ENCODE measurements around the gene CEPT1. TPM values are rescaled to one million over a fixed set of nuclear protein-coding genes. Genes with fewer than 3 reads are reported as not detected.
A peak's percentile ranks its signal among the peaks of the same experiment; 100 is the strongest.

The CEPT1 gene
- polyA plus RNA-seq, 4 donors, result 10.0 to 62.1 (median 18.2) TPM

DNA sequence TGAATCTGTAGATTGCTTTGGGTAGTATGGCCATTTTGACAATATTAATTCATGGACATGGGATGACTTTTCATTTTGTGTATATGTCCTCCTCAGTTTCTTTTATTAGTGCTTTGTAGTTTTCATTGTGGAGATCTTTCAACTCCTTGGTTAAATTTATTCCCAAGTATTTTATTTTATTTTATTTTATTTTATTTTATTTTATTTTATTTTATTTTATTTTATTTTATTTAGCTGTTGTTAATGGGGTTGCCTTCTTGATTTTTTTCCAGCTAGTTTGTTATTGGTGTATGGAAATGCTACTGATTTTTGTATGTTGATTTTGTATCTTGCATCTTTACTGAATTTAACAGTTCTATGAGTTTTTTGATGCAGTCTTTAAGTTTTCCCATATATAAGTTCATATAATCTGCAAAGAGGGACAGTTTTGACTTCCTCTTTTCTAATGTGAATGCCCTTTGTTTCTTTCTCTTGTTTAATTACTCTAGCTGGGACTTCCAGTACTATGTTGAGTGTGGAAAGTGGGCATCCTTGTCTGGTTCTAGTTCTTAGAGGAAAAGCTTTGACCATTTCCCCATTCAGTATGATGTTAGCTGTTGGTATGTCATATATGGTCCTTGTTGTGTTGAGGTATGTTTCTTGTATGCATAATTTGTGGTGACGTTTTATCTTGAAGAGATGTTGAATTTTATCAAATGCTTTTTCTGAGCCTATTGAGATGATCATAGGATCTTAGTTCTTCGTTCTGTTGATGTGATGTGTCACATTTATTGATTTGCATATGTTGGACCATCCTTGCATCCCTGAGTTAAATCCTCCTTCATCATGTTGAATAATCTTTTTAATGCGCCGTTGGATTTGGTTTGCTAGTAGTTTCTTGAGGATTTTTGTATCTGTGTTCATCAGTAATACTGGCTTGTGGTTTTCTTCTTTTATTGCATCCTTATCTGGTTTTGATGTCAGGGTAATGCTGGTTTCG is 14.3 kb downstream of the CEPT1 start:
- FAIRE-seq, result no peak
- Histone ChIP-seq H3K36me3 (ENCODE audit: control insufficient read depth in 3 of 3, insufficient read depth in 2 of 3, low read depth in 1 of 3, low read length in 3 of 3) (peaks cover 2 to 22% (median 5%) of the 10 kb centered on the region in 3 donors), H3K4me3 (ENCODE audit: low read depth in 1 of 3, low read length in 3 of 3) (no peak overlapping the region), H3K9me3 (ENCODE audit: control insufficient read depth in 2 of 2, insufficient read depth in 1 of 2, low read depth in 1 of 2, low read length in 1 of 2) (no peaks in the 10 kb centered on the region), H3K27ac (ENCODE audit: low read depth in 1 of 3, low read length in 2 of 3) (no peak overlapping the region), H3K4me1 (ENCODE audit: control insufficient read depth in 3 of 3, insufficient read depth in 2 of 3, low read depth in 1 of 3, low read length in 2 of 3) (peaks cover 0 to 5% (median 3%) of the 10 kb centered on the region in 3 donors), H3K27me3 (ENCODE audit: control insufficient read depth in 3 of 3, insufficient read depth in 3 of 3, low read length in 3 of 3) (no peaks in the 10 kb centered on the region)
- no peak for DNase-seq
- 90 to 97% (median 93%) methylated on average over 5 of the region's 5 CpGs for WGBS, 3 donors

DNA sequence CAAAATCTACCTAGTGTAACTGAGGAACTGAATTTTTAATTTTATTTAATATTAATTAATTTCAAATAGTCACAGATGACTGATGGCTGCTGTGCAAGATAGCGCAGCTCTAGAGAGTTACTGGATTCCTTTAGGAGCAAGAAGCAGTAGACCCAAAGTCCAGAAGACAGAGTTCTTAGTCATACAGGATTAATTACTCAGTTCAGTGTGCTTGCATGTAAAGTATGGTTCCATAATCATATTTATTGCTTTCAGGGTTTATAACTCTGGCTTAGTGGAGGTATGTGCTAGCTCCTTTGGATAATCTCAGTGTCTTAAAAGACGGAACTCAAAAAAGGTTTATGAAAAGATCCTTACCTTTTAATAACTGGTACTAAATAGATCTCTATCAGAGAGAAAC is 17.4 kb downstream of the CEPT1 start:
- FAIRE-seq (peak; percentile 5), DNase-seq (peak; percentile 69 to 88)
- H3K9me3 ChIP-seq (ENCODE audit: control insufficient read depth in 2 of 2, insufficient read depth in 1 of 2, low read depth in 1 of 2, low read length in 1 of 2), result no peaks in the 10 kb centered on the region
- 12 to 67% (median 57%) methylated on average over 2 of the region's 2 CpGs for WGBS, 3 donors
- peaks cover 3 to 5% (median 4%) of the 10 kb centered on the region in 3 donors for H3K4me1 ChIP-seq (ENCODE audit: control insufficient read depth in 3 of 3, insufficient read depth in 2 of 3, low read depth in 1 of 3, low read length in 2 of 3)
- peaks cover 0 to 14% (median 3%) of the 10 kb centered on the region in 3 donors for H3K36me3 ChIP-seq (ENCODE audit: control insufficient read depth in 3 of 3, insufficient read depth in 2 of 3, low read depth in 1 of 3, low read length in 3 of 3)
- H3K27me3 ChIP-seq (ENCODE audit: control insufficient read depth in 3 of 3, insufficient read depth in 3 of 3, low read length in 3 of 3), result no peaks in the 10 kb centered on the region
- H3K27ac ChIP-seq (ENCODE audit: low read depth in 1 of 3, low read length in 2 of 3), result no peak overlapping the region
- H3K4me3 ChIP-seq (ENCODE audit: low read depth in 1 of 3, low read length in 3 of 3), result no peak overlapping the region

DNA sequence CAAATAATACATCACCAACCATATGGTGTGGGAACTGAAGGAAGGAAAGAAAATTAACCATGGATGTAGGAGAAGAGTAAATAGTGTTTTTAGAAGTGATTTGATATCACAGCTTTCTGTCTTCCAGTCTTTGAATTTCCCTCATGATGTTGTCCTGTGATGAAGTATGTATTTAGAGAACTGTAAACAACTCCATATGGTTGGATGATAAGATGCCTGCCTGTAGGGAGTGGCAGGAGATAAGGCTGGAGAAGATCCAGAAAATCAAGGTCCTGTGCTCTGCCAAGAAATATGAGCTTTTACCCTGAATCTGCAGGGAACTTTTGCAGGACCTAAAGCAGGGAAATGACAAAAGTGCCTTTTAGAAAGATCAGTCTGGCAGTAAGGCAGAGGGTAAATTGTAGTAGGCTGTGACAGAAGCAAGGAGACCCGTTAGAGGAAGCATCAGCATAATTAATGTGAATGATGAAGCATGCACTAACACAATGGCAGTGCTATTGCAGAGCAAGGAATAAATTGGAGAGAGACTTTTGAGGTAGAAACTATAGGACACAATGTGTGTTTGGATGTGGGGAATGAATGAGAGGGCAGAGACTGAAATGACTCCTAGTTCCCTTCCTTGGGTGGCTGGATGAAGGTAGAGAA is 21.9 kb downstream of the CEPT1 start:
- Histone ChIP-seq H3K9me3 (ENCODE audit: control insufficient read depth in 2 of 2, insufficient read depth in 1 of 2, low read depth in 1 of 2, low read length in 1 of 2) (no peaks in the 10 kb centered on the region), H3K27me3 (ENCODE audit: control insufficient read depth in 3 of 3, insufficient read depth in 3 of 3, low read length in 3 of 3) (no peaks in the 10 kb centered on the region), H3K27ac (ENCODE audit: low read depth in 1 of 3, low read length in 2 of 3) (no peak overlapping the region), H3K4me1 (ENCODE audit: control insufficient read depth in 3 of 3, insufficient read depth in 2 of 3, low read depth in 1 of 3, low read length in 2 of 3) (peaks cover 3 to 4% (median 3%) of the 10 kb centered on the region in 3 donors), H3K4me3 (ENCODE audit: low read depth in 1 of 3, low read length in 3 of 3) (no peak overlapping the region), H3K36me3 (ENCODE audit: control insufficient read depth in 3 of 3, insufficient read depth in 2 of 3, low read depth in 1 of 3, low read length in 3 of 3) (peaks cover 0 to 13% (median 3%) of the 10 kb centered on the region in 3 donors)
- FAIRE-seq, result no peak
- peak in 1 of 2 donors; percentile 54 for DNase-seq
- 7 to 33% (median 30%) methylated on average over 1 of the region's 1 CpG for WGBS, 3 donors

DNA sequence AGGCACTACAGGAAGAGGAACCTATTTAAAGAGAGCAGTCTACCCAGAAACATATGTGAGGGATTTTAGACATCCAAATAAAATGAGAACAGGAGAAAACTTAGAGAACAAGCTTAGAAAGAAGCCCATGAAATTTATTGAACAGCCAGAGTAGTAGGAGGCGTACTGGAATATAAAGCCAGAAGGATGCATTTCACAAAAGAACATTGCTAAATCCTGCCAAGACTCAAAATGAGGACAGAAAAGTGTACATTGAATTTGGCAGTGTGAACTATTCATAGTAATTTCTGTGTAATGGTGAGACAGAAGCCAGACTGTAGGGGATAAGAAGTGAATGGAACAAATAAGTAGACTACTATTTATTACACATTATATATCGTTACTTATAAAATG is 22.5 kb downstream of the CEPT1 start:
- no peak for FAIRE-seq
- H3K4me3 ChIP-seq (ENCODE audit: low read depth in 1 of 3, low read length in 3 of 3), result no peak overlapping the region
- H3K4me1 ChIP-seq (ENCODE audit: control insufficient read depth in 3 of 3, insufficient read depth in 2 of 3, low read depth in 1 of 3, low read length in 2 of 3), result peaks cover 0 to 4% (median 3%) of the 10 kb centered on the region in 3 donors
- H3K27me3 ChIP-seq (ENCODE audit: control insufficient read depth in 3 of 3, insufficient read depth in 3 of 3, low read length in 3 of 3), result no peaks in the 10 kb centered on the region
- whole genome bisulfite sequencing, 3 donors, result 95 to 98% (median 97%) methylated on average over 2 of the region's 2 CpGs
- H3K9me3 ChIP-seq (ENCODE audit: control insufficient read depth in 2 of 2, insufficient read depth in 1 of 2, low read depth in 1 of 2, low read length in 1 of 2), result no peaks in the 10 kb centered on the region
- peaks cover 0 to 13% (median 3%) of the 10 kb centered on the region in 3 donors for H3K36me3 ChIP-seq (ENCODE audit: control insufficient read depth in 3 of 3, insufficient read depth in 2 of 3, low read depth in 1 of 3, low read length in 3 of 3)
- H3K27ac ChIP-seq (ENCODE audit: low read depth in 1 of 3, low read length in 2 of 3), result no peak overlapping the region
- no peak for DNase-seq

DNA sequence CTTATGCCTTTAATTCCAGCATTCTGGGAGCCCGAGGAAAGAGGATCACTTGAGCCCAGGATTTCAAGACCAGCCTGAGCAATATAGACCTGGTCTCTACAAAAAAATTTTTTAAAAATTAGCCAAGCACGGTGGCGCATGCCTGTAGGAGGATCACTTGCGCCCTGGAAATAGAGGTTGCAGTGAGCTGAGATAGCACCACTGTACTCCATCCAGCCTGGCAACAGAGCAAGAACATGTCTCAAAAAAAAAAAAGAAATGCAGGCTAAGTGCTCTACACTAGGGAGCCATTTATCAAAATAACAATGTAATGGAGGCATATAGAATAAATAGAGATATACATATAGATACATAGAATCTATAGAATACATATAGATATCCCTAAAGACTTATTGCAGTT is 23.3 kb downstream of the CEPT1 start:
- FAIRE-seq (no peak), DNase-seq (no peak)
- Histone ChIP-seq H3K36me3 (ENCODE audit: control insufficient read depth in 3 of 3, insufficient read depth in 2 of 3, low read depth in 1 of 3, low read length in 3 of 3) (peaks cover 0 to 13% (median 3%) of the 10 kb centered on the region in 3 donors), H3K27ac (ENCODE audit: low read depth in 1 of 3, low read length in 2 of 3) (no peak overlapping the region), H3K4me3 (ENCODE audit: low read depth in 1 of 3, low read length in 3 of 3) (no peak overlapping the region), H3K4me1 (ENCODE audit: control insufficient read depth in 3 of 3, insufficient read depth in 2 of 3, low read depth in 1 of 3, low read length in 2 of 3) (peaks cover 0 to 4% (median 0%) of the 10 kb centered on the region in 3 donors), H3K9me3 (ENCODE audit: control insufficient read depth in 2 of 2, insufficient read depth in 1 of 2, low read depth in 1 of 2, low read length in 1 of 2) (no peaks in the 10 kb centered on the region), H3K27me3 (ENCODE audit: control insufficient read depth in 3 of 3, insufficient read depth in 3 of 3, low read length in 3 of 3) (no peaks in the 10 kb centered on the region)
- 93 to 97% (median 94%) methylated on average over 4 of the region's 4 CpGs for WGBS, 3 donors

DNA sequence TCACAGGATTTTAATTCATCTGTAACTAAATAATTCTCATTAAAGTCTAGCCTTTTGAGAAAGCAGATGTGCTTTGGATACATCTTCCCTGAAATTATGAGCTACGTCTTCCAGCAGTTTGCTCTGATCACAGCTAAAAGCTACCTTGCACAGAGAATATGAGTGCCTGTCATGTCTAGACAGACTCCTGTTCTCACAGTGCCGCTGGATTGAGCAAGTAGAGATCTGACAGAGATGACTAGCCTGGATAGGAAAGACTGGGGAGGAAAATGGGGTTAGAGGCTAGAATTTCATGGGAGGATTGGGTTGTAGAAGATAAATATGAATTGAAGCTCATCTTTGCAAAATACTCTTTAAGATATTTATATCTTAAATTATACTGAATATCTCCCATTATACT is 24.1 kb downstream of the CEPT1 start:
- Histone ChIP-seq H3K27me3 (ENCODE audit: control insufficient read depth in 3 of 3, insufficient read depth in 3 of 3, low read length in 3 of 3) (no peaks in the 10 kb centered on the region), H3K4me1 (ENCODE audit: control insufficient read depth in 3 of 3, insufficient read depth in 2 of 3, low read depth in 1 of 3, low read length in 2 of 3) (peaks cover 0 to 4% (median 0%) of the 10 kb centered on the region in 3 donors), H3K36me3 (ENCODE audit: control insufficient read depth in 3 of 3, insufficient read depth in 2 of 3, low read depth in 1 of 3, low read length in 3 of 3) (peaks cover 0 to 15% (median 3%) of the 10 kb centered on the region in 3 donors), H3K4me3 (ENCODE audit: low read depth in 1 of 3, low read length in 3 of 3) (no peak overlapping the region), H3K27ac (ENCODE audit: low read depth in 1 of 3, low read length in 2 of 3) (no peak overlapping the region), H3K9me3 (ENCODE audit: control insufficient read depth in 2 of 2, insufficient read depth in 1 of 2, low read depth in 1 of 2, low read length in 1 of 2) (no peaks in the 10 kb centered on the region)
- no peak for DNase-seq
- WGBS, 3 donors, result 94 to 97% (median 96%) methylated on average over 2 of the region's 2 CpGs
- FAIRE-seq, result no peak

DNA sequence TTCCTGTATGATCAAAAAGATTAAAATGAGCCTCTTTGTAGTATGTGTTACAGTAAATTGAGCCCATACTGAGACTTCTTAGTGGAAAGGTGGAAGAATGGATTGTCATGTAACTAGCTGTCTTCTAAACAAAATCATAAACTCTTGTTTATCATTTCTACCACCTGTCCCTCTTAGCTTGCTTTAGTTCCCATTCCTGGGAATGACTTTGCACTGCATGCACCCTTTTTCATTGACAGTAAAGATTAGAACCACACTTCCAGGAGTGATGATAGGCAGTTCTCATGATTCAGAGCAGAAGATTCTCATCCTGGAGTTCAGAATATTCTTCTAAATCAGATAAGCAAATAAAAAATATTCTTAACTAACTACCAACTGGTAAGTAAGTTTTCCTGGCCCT is 32.4 kb downstream of the CEPT1 start:
- Histone ChIP-seq H3K27ac (ENCODE audit: low read depth in 1 of 3, low read length in 2 of 3) (no peak overlapping the region), H3K27me3 (ENCODE audit: control insufficient read depth in 3 of 3, insufficient read depth in 3 of 3, low read length in 3 of 3) (no peaks in the 10 kb centered on the region), H3K36me3 (ENCODE audit: control insufficient read depth in 3 of 3, insufficient read depth in 2 of 3, low read depth in 1 of 3, low read length in 3 of 3) (peaks cover 2 to 13% (median 5%) of the 10 kb centered on the region in 3 donors), H3K4me3 (ENCODE audit: low read depth in 1 of 3, low read length in 3 of 3) (no peak overlapping the region), H3K9me3 (ENCODE audit: control insufficient read depth in 2 of 2, insufficient read depth in 1 of 2, low read depth in 1 of 2, low read length in 1 of 2) (no peaks in the 10 kb centered on the region), H3K4me1 (ENCODE audit: control insufficient read depth in 3 of 3, insufficient read depth in 2 of 3, low read depth in 1 of 3, low read length in 2 of 3) (no peaks in the 10 kb centered on the region)
- FAIRE-seq, result no peak
- DNase-seq, result no peak

DNA sequence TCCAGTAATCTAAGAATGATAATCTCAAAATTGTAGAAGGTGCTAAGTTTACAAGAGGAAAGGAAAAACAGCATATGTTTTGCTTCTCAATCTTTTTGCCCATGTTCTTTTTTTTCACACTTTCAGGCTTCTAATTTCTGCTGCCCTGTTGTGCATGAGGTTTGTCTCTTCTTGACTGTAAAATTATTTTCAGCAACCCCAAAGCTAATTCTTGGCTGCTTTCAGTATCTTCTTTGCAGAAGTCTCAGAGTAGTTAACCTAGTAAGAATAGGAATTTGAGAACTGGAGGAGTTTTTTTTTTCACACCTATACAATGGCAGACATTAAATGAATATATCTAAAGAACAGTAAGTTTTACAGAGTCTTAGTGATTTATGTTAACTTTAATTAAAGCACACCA is 34.0 kb downstream of the CEPT1 start:
- FAIRE-seq (peak; percentile 49), DNase-seq (no peak)
- Histone ChIP-seq H3K4me3 (ENCODE audit: low read depth in 1 of 3, low read length in 3 of 3) (no peak overlapping the region), H3K4me1 (ENCODE audit: control insufficient read depth in 3 of 3, insufficient read depth in 2 of 3, low read depth in 1 of 3, low read length in 2 of 3) (no peaks in the 10 kb centered on the region), H3K27ac (ENCODE audit: low read depth in 1 of 3, low read length in 2 of 3) (no peak overlapping the region), H3K9me3 (ENCODE audit: control insufficient read depth in 2 of 2, insufficient read depth in 1 of 2, low read depth in 1 of 2, low read length in 1 of 2) (no peaks in the 10 kb centered on the region), H3K36me3 (ENCODE audit: control insufficient read depth in 3 of 3, insufficient read depth in 2 of 3, low read depth in 1 of 3, low read length in 3 of 3) (peaks cover 2 to 6% (median 5%) of the 10 kb centered on the region in 3 donors), H3K27me3 (ENCODE audit: control insufficient read depth in 3 of 3, insufficient read depth in 3 of 3, low read length in 3 of 3) (no peaks in the 10 kb centered on the region)
